Colon (tissue), 2 donors: ENCODE results near the gene NARS2.
"Not testable (repeated sequence)": the region's sequence is repeated elsewhere in the genome, so short reads cannot be mapped to it uniquely, and the experiment has no call there.

Experiments
- FAIRE-seq: peaks from 2 replicates; lab custom pipeline; 2012; peaks lifted over from hg19 to GRCh38; lab: Jason Lieb, UNC
- donor health status: control.
- donor health status: control.

Gene NARS2

DNA sequence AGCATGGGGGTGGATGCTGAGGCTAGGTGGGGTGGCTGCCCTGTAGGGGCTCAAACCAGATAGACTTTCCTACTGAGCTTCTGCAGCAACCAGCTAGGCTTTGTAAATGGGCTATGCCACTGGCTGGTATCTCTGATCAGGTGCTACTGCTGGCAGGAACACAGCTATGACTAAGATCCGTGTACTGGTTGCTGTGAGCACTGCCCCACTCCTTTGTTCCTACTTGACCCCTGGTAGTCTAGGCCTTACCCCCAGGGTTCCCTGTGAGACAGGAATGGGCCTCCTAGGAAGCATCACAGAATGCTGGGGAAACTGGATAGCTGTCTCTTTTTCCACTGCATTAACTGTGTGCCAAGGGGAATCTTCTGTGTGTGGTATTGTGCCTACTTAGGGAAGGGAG lies 98.6 kb downstream of the NARS2 start:
- FAIRE-seq = no peak

- no peak for FAIRE-seq
These were observed 100.2 kb downstream of the NARS2 start for GRCh38 chr11:78474451-78474850.

DNA sequence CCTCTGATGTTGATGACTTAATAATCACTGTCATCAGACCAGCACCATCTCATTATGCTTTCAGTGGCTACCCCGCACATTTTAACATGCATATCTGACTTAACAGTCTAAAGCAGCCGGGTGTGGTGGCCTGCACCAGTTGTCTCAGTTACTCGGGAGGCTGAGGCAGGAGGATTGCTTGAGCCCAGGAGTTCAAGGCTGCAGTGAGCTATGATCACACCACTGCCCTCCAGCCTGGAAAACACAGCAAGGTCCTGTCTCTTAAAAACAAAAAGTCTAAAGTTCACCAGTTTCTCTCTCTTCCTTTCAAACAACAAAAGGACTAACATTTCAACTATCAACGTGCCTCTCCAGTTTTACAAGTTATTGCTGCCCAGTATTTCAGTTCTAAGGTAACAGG lies 101.8 kb downstream of the NARS2 start:
- no peak for FAIRE-seq

- no peak for FAIRE-seq
These were observed 102.3 kb downstream of the NARS2 start for GRCh38 chr11:78472382-78472781.

DNA sequence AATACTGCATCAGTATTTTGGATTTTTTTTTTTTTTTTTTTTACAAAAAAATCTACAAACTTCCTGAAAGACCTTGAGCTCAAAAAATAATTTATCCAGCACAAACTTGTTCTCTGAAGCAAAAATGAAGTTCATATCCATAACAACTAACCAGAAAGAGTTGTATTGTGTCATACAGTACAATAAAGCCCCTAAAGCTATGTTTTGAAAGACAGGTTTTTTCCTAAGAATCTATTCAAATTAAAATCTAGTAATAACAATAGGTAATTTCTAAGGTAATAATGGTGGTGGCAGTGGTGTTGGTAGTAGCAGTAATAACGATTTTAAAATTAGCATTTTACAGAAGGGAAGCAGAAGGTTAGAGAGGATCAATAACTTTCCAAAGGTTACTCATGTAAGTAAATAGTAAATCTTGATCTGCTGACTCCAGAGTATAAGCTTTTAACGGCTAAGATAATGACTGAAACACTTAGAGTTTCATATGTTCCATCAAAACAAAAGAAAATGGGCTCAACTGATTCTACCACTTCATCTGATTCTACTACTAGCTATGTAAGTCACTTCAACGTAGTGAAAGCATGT lies 103.7 kb downstream of the NARS2 start:
- no peak for FAIRE-seq

DNA sequence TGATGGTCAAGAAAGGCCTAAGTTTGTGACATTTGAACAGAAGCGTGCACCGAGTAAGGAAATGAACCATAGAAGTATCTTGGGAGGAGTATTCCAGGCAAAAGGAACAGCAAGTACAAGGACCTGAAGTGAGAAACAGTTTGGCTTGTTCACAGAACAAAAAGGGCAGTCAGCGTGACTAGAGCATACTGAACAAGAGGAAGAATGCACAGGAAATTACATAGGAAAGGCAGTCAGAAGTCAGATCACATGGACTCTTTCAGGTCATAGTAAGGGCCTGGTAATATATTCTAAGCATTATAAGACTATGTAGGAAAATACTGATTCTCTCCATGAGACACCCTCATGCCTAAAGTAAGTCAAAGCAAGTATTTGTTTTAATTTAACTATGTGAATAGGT lies 104.8 kb downstream of the NARS2 start:
- no peak for FAIRE-seq

- no peak for FAIRE-seq
These were observed 106.7 kb downstream of the NARS2 start for GRCh38 chr11:78467931-78468330.

- FAIRE-seq = no peak
These were observed 107.3 kb downstream of the NARS2 start for GRCh38 chr11:78467370-78467769.

- no peak for FAIRE-seq
These were observed 109.3 kb downstream of the NARS2 start for GRCh38 chr11:78465169-78465942.

GRCh38 chr11:78464787-78465168 lies 109.9 kb downstream of the NARS2 start:
- FAIRE-seq = not testable (repeated sequence)

DNA sequence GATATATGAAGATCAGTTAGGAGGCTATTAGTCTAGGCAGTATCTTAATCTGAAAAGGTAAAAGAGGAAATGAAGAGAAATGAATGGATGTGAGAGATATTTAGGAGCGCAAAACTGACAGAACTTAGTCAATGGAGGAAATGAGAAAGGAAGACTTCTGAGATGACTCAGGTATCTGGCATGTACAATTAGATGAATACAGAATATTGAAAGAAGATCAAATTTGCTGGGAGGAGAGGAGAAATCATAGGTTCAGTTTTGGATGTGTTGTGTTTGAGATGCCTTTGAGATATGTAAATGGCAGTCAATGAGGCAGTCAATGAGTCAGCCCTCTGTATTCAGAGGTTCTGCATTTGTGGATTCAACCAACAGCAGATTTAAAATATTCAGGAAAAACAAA lies 114.2 kb downstream of the NARS2 start:
- no peak for FAIRE-seq

GRCh38 chr11:78459738-78460137 lies 114.9 kb downstream of the NARS2 start:
- FAIRE-seq = no peak

GRCh38 chr11:78457448-78457847 lies 117.2 kb downstream of the NARS2 start:
- no peak for FAIRE-seq

- no peak for FAIRE-seq
These were observed 121.3 kb downstream of the NARS2 start for GRCh38 chr11:78453140-78453935.

DNA sequence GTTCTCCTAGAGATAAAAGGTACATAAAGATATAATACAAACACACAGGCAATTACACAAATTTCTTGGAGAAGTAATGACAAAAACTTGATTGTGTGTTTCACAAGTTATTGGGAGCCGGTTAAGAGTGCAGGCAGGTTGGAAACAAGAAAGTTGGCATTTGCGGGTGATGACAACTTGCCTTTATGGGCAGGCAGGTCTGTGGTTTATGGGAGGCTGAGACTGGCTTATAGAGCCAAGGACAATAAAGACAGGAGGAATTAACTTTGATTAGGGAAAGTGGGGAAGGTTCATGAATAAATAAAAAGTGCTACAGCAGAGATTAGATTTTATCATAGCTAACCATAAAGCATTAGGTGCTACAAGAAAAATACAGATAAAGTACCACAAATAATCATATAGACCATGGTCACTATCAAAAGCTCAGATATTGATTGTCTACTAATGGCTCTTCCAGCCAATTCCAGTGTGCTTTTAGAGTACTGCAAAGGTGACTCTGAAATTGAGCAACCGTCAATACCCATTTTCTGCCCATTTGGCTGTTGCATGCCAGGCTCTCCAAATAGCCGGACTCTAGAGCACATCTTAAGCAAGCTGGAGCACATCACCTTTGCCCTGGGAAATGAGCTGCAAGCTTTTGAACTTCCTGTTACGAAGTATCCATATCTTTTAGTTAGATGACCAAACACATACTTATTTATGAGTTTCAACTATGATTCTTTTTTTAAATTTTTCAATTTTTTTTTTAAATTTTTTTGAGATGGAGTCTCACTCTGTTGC lies 123.1 kb downstream of the NARS2 start:
- FAIRE-seq = no peak

DNA sequence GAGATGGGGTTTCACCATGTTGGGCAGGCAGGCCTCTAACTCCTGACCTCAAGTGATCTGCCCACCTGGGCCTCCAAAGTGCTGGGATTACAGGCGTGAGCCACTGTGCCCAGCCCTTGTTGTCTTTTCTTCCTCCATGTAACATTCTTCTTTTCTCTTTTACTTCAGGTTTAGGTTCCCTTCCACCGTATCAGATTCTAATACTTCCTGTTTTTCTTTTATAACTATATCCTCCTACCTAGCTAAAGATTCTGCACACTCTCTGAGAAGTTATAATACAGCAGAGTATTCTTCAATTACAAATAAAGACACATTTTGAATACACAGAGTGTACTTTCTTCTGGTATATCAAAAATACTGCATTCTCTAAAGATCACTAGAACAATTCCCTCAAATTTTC lies 123.8 kb downstream of the NARS2 start:
- no peak for FAIRE-seq

GRCh38 chr11:78449866-78450265 lies 124.8 kb downstream of the NARS2 start:
- no peak for FAIRE-seq

GRCh38 chr11:78446210-78446609 lies 128.5 kb downstream of the NARS2 start:
- no peak for FAIRE-seq

- FAIRE-seq = no peak
These were observed 129.9 kb downstream of the NARS2 start for GRCh38 chr11:78444726-78445125.

DNA sequence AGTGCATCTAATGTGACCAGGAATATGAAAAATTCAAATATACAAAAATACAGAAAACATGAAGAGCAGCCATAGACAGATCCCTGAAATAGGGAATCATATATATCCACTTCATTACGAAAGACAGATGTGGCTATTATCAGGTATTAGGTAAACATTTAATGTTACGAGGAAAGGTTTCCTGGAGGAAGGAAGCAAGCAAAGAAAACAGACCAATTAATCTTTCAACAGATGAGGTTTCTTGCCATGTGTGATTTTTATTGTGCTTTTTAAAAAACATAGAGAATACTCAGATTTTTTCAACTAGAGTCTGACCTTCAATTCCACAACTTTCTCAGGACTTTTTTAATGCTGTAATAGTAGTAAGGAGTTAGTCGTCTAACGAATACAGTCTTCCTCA lies 132.7 kb downstream of the NARS2 start:
- FAIRE-seq = no peak

DNA sequence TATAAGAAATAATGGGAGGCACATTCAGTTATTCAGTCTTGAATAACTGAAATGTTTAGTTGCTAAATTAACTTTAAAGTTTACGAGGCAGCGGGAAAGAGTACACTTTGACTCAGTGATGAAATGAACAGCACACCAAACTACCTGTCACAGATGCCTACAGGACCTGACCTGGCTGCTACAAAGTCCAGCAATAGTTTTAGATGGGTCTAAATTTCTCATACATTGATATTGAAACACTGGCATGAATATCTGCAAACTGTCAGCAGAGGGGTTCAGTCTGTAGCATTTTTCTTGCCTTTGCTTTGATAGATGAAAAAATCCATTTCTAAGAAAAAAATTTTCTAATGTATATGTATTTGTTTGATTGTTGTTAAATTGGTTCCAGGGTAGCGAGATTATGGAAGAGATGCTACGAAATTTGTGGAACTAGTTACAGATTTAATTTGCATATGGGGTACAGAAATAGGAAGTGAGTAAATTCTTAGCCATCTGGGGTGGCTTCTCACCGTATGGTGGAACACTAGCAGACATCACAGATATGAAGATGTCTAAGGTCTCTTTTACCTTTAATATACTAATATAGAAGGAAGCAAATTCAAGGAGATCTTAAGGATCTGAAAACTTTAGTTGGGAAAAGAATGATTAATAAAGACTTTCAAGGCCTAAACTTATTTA lies 136.2 kb downstream of the NARS2 start:
- FAIRE-seq = no peak

DNA sequence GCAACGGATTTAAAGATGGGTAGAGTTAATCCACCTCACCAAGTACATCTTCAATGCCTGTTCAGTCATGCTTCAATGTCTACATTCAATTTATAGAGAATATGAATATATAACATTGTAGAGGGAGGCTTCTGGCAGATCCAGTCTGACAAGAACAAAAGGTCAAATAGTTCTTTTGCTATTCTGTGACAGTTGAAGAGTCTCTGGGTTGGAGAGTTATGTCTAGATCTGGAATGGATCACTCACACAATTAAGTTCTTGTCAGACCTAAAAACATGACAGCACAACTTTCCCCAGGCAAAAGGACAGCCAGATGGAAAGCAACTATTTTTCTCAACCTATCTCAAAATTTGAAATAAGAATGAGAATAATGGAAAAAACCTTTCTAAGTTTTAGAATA lies 141.7 kb downstream of the NARS2 start:
- no peak for FAIRE-seq
